ENCODE measurements around the gene ALS2. TPM values are rescaled to one million over a fixed set of nuclear protein-coding genes. Genes with fewer than 3 reads are reported as not detected.
"Not testable (repeated sequence)": the region's sequence is repeated elsewhere in the genome, so short reads cannot be mapped to it uniquely, and the experiment has no call there.

Gene ALS2
- total RNA-seq, 1 donor from 2014 or later = 36.5 TPM

- intact Hi-C loops (cut with DNase I) = no loop called here
- DNase-seq (ENCODE audit: low spot score) = no peak
Measured at GRCh38 chr2:201699416-201699815, 81.3 kb downstream of the ALS2 start.

GRCh38 chr2:201698588-201699226, 82.0 kb downstream of the ALS2 start, which contains the start of gene MPP4:
Gene MPP4 (minus strand): TSS chr2:201698644. CDS start chr2:201693954, 4,690 bp downstream.
- intact Hi-C loops (cut with DNase I) = no loop called here
- DNase-seq (ENCODE audit: low spot score) = no peak

GRCh38 chr2:201697899-201698298, 82.8 kb downstream of the ALS2 start:
- intact Hi-C loops (cut with DNase I) = no loop called here
- no peak for DNase-seq (ENCODE audit: low spot score)

- no peak for DNase-seq (ENCODE audit: low spot score)
- intact Hi-C loops (cut with DNase I) = no loop called here
Measured at GRCh38 chr2:201696151-201696659, 84.5 kb downstream of the ALS2 start.

GRCh38 chr2:201685156-201685555, 95.6 kb downstream of the ALS2 start:
- intact Hi-C loops (cut with DNase I) = no loop called here
- no peak for DNase-seq (ENCODE audit: low spot score)

- no peak for DNase-seq (ENCODE audit: low spot score)
Measured at GRCh38 chr2:201680743-201681142, 100.0 kb downstream of the ALS2 start.

GRCh38 chr2:201678401-201678800, 102.3 kb downstream of the ALS2 start:
- intact Hi-C loops (cut with DNase I) = no loop called here
- no peak for DNase-seq (ENCODE audit: low spot score)

More at GRCh38 chr2:201680743-201681142, 100.0 kb downstream of the ALS2 start:
- intact Hi-C loops (cut with DNase I) = no loop called here

GRCh38 chr2:201675454-201675853, 105.3 kb downstream of the ALS2 start:
- intact Hi-C loops (cut with DNase I) = no loop called here
- no peak for DNase-seq (ENCODE audit: low spot score)

GRCh38 chr2:201674794-201675193, 105.9 kb downstream of the ALS2 start:
- intact Hi-C loops (cut with DNase I) = no loop called here
- no peak for DNase-seq (ENCODE audit: low spot score)

- intact Hi-C loops (cut with DNase I) = no loop called here
- no peak for DNase-seq (ENCODE audit: low spot score)
Measured at GRCh38 chr2:201674298-201674697, 106.4 kb downstream of the ALS2 start.

GRCh38 chr2:201673546-201673945, 107.2 kb downstream of the ALS2 start:
- intact Hi-C loops (cut with DNase I) = no loop called here

GRCh38 chr2:201671205-201671604, 109.5 kb downstream of the ALS2 start:
- intact Hi-C loops (cut with DNase I); DNase-seq (ENCODE audit: low spot score): not testable (repeated sequence)

More at GRCh38 chr2:201673546-201673945, 107.2 kb downstream of the ALS2 start:
- no peak for DNase-seq (ENCODE audit: low spot score)

- no peak for DNase-seq (ENCODE audit: low spot score)
- intact Hi-C loops (cut with DNase I) = no loop called here
Measured at GRCh38 chr2:201669865-201670264, 110.9 kb downstream of the ALS2 start.

GRCh38 chr2:201668402-201668910, 112.3 kb downstream of the ALS2 start:
- intact Hi-C loops (cut with DNase I) = no loop called here

GRCh38 chr2:201664334-201664733, 116.4 kb downstream of the ALS2 start:
- DNase-seq (ENCODE audit: low spot score) = no peak
- intact Hi-C loops (cut with DNase I) = no loop called here

More at GRCh38 chr2:201668402-201668910, 112.3 kb downstream of the ALS2 start:
- no peak for DNase-seq (ENCODE audit: low spot score)

- intact Hi-C loops (cut with DNase I) = no loop called here
- no peak for DNase-seq (ENCODE audit: low spot score)
Measured at GRCh38 chr2:201661366-201661765, 119.4 kb downstream of the ALS2 start.

- intact Hi-C loops (cut with DNase I) = no loop called here
- no peak for DNase-seq (ENCODE audit: low spot score)
Measured at GRCh38 chr2:201660293-201660895, 120.3 kb downstream of the ALS2 start.

GRCh38 chr2:201656740-201657139, 124.0 kb downstream of the ALS2 start:
- intact Hi-C loops (cut with DNase I) = no loop called here
- no peak for DNase-seq (ENCODE audit: low spot score)

GRCh38 chr2:201656102-201656501, 124.6 kb downstream of the ALS2 start:
- DNase-seq (ENCODE audit: low spot score) = no peak
- intact Hi-C loops (cut with DNase I) = no loop called here

GRCh38 chr2:201654616-201655384, 125.9 kb downstream of the ALS2 start:
- no peak for DNase-seq (ENCODE audit: low spot score)
- intact Hi-C loops (cut with DNase I) = no loop called here
